ENCODE data around the gene TBK1. TPM values are rescaled to one million over a fixed set of nuclear protein-coding genes. Genes with fewer than 3 reads are reported as not detected.

Gene TBK1
- total and polyA plus RNA-seq, 10 of the 15 experiments (the other 5 are each of a cell fraction or from before 2014, with no cell fraction given), result 13.4 to 49.3 (median 37.7) TPM

- TF ChIP-seq, protein P1, sequence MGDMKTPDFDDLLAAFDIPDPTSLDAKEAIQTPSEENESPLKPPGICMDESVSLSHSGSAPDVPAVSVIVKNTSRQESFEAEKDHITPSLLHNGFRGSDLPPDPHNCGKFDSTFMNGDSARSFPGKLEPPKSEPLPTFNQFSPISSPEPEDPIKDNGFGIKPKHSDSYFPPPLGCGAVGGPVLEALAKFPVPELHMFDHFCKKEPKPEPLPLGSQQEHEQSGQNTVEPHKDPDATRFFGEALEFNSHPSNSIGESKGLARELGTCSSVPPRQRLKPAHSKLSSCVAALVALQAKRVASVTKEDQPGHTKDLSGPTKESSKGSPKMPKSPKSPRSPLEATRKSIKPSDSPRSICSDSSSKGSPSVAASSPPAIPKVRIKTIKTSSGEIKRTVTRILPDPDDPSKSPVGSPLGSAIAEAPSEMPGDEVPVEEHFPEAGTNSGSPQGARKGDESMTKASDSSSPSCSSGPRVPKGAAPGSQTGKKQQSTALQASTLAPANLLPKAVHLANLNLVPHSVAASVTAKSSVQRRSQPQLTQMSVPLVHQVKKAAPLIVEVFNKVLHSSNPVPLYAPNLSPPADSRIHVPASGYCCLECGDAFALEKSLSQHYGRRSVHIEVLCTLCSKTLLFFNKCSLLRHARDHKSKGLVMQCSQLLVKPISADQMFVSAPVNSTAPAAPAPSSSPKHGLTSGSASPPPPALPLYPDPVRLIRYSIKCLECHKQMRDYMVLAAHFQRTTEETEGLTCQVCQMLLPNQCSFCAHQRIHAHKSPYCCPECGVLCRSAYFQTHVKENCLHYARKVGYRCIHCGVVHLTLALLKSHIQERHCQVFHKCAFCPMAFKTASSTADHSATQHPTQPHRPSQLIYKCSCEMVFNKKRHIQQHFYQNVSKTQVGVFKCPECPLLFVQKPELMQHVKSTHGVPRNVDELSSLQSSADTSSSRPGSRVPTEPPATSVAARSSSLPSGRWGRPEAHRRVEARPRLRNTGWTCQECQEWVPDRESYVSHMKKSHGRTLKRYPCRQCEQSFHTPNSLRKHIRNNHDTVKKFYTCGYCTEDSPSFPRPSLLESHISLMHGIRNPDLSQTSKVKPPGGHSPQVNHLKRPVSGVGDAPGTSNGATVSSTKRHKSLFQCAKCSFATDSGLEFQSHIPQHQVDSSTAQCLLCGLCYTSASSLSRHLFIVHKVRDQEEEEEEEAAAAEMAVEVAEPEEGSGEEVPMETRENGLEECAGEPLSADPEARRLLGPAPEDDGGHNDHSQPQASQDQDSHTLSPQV (IDR thresholded peaks at IDR 0.05), result no peak
- no peak for TF ChIP-seq RCOR1 (conservative IDR thresholded peaks at IDR 0.05; ENCODE audit: low read depth, low read length)
- peak; percentile 56; the same call in 1 of the 2 replicates for TF ChIP-seq SREBF1 (IDR thresholded peaks at IDR 0.05; ENCODE audit: low read length)
- TF ChIP-seq BRCA1 (IDR thresholded peaks at IDR 0.05; ENCODE audit: low read depth, low read length), result no peak
- peak; percentile 86 for TF ChIP-seq SMAD5 (IDR thresholded peaks at IDR 0.05; ENCODE audit: low read depth)
- TF ChIP-seq, protein P2, sequence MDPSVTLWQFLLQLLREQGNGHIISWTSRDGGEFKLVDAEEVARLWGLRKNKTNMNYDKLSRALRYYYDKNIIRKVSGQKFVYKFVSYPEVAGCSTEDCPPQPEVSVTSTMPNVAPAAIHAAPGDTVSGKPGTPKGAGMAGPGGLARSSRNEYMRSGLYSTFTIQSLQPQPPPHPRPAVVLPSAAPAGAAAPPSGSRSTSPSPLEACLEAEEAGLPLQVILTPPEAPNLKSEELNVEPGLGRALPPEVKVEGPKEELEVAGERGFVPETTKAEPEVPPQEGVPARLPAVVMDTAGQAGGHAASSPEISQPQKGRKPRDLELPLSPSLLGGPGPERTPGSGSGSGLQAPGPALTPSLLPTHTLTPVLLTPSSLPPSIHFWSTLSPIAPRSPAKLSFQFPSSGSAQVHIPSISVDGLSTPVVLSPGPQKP (IDR thresholded peaks at IDR 0.05; ENCODE audit: low read depth, low read length), result peak; percentile 95
- TF ChIP-seq HDAC6 (IDR thresholded peaks at IDR 0.05; ENCODE audit: unreplicated experiment), result no peak
- TF ChIP-seq GABPA (IDR thresholded peaks at IDR 0.05; ENCODE audit: low read depth), result peak; percentile 76
- TF ChIP-seq, protein P3, sequence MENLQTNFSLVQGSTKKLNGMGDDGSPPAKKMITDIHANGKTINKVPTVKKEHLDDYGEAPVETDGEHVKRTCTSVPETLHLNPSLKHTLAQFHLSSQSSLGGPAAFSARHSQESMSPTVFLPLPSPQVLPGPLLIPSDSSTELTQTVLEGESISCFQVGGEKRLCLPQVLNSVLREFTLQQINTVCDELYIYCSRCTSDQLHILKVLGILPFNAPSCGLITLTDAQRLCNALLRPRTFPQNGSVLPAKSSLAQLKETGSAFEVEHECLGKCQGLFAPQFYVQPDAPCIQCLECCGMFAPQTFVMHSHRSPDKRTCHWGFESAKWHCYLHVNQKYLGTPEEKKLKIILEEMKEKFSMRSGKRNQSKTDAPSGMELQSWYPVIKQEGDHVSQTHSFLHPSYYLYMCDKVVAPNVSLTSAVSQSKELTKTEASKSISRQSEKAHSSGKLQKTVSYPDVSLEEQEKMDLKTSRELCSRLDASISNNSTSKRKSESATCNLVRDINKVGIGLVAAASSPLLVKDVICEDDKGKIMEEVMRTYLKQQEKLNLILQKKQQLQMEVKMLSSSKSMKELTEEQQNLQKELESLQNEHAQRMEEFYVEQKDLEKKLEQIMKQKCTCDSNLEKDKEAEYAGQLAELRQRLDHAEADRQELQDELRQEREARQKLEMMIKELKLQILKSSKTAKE (IDR thresholded peaks at IDR 0.05; ENCODE audit: low read depth, poor library complexity, severe bottlenecking), result no peak
- TF ChIP-seq FOS (IDR thresholded peaks at IDR 0.05; ENCODE audit: borderline replicate concordance, extremely low read depth, insufficient read length), result no peak
- no peak for TF ChIP-seq RELA (IDR thresholded peaks at IDR 0.05; ENCODE audit: borderline replicate concordance, partially characterized antibody)
- no peak for TF ChIP-seq PAX8 (IDR thresholded peaks at IDR 0.05)
- TF ChIP-seq ZNF384 (IDR thresholded peaks at IDR 0.05; ENCODE audit: borderline replicate concordance, low read depth, low read length), result no peak
- no peak for TF ChIP-seq ZNF622 (IDR thresholded peaks at IDR 0.05)
- TF ChIP-seq SREBF2 (IDR thresholded peaks at IDR 0.05; ENCODE audit: low read length), result no peak
- peak; percentile 62 for TF ChIP-seq YY1 (IDR thresholded peaks at IDR 0.05; ENCODE audit: low read depth, low read length)
- TF ChIP-seq, protein P4, sequence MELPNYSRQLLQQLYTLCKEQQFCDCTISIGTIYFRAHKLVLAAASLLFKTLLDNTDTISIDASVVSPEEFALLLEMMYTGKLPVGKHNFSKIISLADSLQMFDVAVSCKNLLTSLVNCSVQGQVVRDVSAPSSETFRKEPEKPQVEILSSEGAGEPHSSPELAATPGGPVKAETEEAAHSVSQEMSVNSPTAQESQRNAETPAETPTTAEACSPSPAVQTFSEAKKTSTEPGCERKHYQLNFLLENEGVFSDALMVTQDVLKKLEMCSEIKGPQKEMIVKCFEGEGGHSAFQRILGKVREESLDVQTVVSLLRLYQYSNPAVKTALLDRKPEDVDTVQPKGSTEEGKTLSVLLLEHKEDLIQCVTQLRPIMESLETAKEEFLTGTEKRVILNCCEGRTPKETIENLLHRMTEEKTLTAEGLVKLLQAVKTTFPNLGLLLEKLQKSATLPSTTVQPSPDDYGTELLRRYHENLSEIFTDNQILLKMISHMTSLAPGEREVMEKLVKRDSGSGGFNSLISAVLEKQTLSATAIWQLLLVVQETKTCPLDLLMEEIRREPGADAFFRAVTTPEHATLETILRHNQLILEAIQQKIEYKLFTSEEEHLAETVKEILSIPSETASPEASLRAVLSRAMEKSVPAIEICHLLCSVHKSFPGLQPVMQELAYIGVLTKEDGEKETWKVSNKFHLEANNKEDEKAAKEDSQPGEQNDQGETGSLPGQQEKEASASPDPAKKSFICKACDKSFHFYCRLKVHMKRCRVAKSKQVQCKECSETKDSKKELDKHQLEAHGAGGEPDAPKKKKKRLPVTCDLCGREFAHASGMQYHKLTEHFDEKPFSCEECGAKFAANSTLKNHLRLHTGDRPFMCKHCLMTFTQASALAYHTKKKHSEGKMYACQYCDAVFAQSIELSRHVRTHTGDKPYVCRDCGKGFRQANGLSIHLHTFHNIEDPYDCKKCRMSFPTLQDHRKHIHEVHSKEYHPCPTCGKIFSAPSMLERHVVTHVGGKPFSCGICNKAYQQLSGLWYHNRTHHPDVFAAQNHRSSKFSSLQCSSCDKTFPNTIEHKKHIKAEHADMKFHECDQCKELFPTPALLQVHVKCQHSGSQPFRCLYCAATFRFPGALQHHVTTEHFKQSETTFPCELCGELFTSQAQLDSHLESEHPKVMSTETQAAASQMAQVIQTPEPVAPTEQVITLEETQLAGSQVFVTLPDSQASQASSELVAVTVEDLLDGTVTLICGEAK (IDR thresholded peaks at IDR 0.05; ENCODE audit: borderline replicate concordance), result peak; percentile 64; the same call in 1 of the 2 replicates
- peak; percentile 78 for TF ChIP-seq CREM (IDR thresholded peaks at IDR 0.05; ENCODE audit: low read depth)
- 0 out of 2 replicates have a peak, but pooled peaks have one; percentile 43 for TF ChIP-seq TCF3 (IDR thresholded peaks at IDR 0.05; ENCODE audit: borderline replicate concordance, insufficient read depth, low read depth, low read length)
Observed at GRCh38 chr12:64403707-64404469, 48.0 kb upstream of the TBK1 start, which contains the start of gene XPOT (continued).

Measured in GM12878 (cell line).